Effector memory CD8-positive, alpha-beta T cell (primary cell): ENCODE data around the gene AKT3.

Experiments used
- ATAC-seq: fragments of 150-1000 bp; cut with Tn5 transposase; replicated peaks from 2 replicates; pipeline ENCODE4 v1.10.0; 2021; ENCODE audit warnings: mild to moderate bottlenecking, moderate library complexity
- DNase-seq, 3 experiments: peaks; one replicate each; pipeline ENCODE4 v3.0.0; 2021
- H3K27ac Mint-ChIP-seq, 2 donors: one replicate each; pipeline ENCODE4 v1.8.0; 2022; ENCODE audit warnings: mild to moderate bottlenecking in 2 of 2, mixed read lengths in 2 of 2, moderate library complexity in 2 of 2
- H3K27me3 Mint-ChIP-seq, 2 donors: one replicate each; pipeline ENCODE4 v1.8.0; 2022; ENCODE audit warnings: mixed read lengths in 2 of 2
- H3K36me3 Mint-ChIP-seq: one replicate; pipeline ENCODE4 v1.8.0; 2022; ENCODE audit warnings: mild to moderate bottlenecking, moderate library complexity, mixed read lengths; ENCODE audit not compliant: insufficient read depth
- H3K4me1 Mint-ChIP-seq, 2 donors: one replicate each; pipeline ENCODE4 v1.8.0; 2022; ENCODE audit warnings: low read depth in 2 of 2, mixed read lengths in 2 of 2
- H3K4me3 Mint-ChIP-seq, 2 donors: one replicate each; pipeline ENCODE4 v1.8.0; 2022; ENCODE audit warnings: mild to moderate bottlenecking in 2 of 2, mixed read lengths in 2 of 2, moderate library complexity in 2 of 2
- H3K9me3 Mint-ChIP-seq, 2 donors: one replicate each; pipeline ENCODE4 v1.8.0; 2022; ENCODE audit warnings: mixed read lengths in 2 of 2

Gene AKT3

GRCh38 chr1:243473227-243474135 lies 376.6 kb downstream of the AKT3 start:
- H3K9me3 Mint-ChIP-seq, result no peaks in the 10 kb centered on the region
- no peaks in the 10 kb centered on the region for H3K27me3 Mint-ChIP-seq
- ATAC-seq, result no peak
- H3K4me3 Mint-ChIP-seq, result peak overlapping the region; percentile 3 to 9
- peaks cover 11% of the 10 kb centered on the region for H3K36me3 Mint-ChIP-seq
- H3K4me1 Mint-ChIP-seq, result no peaks in the 10 kb centered on the region
- DNase-seq, result no peak
- H3K27ac Mint-ChIP-seq, result peak overlapping the region in 1 of 2 donors; percentile 5

- peaks cover 5% of the 10 kb centered on the region for H3K36me3 Mint-ChIP-seq
- no peaks in the 10 kb centered on the region for H3K9me3 Mint-ChIP-seq
- no peaks in the 10 kb centered on the region for H3K27me3 Mint-ChIP-seq
- H3K4me3 Mint-ChIP-seq, result no peak overlapping the region
- DNase-seq (no peak), ATAC-seq (no peak)
- no peaks in the 10 kb centered on the region for H3K4me1 Mint-ChIP-seq
- no peak overlapping the region for H3K27ac Mint-ChIP-seq
Observed at GRCh38 chr1:243471754-243472745, 378.0 kb downstream of the AKT3 start.

GRCh38 chr1:243471026-243471685 lies 378.9 kb downstream of the AKT3 start:
- H3K36me3 Mint-ChIP-seq, result peaks cover 5% of the 10 kb centered on the region
- no peak for DNase-seq
- no peak overlapping the region for H3K4me3 Mint-ChIP-seq
- ATAC-seq, result no peak
- no peak overlapping the region for H3K27ac Mint-ChIP-seq
- H3K27me3 Mint-ChIP-seq, result no peaks in the 10 kb centered on the region
- H3K4me1 Mint-ChIP-seq, result no peaks in the 10 kb centered on the region
- no peaks in the 10 kb centered on the region for H3K9me3 Mint-ChIP-seq

GRCh38 chr1:243470502-243470901 lies 379.5 kb downstream of the AKT3 start:
- Mint-ChIP-seq H3K4me3 (no peak overlapping the region), H3K9me3 (no peaks in the 10 kb centered on the region), H3K36me3 (peaks cover 5% of the 10 kb centered on the region), H3K27me3 (no peaks in the 10 kb centered on the region), H3K27ac (no peak overlapping the region), H3K4me1 (no peaks in the 10 kb centered on the region)
- ATAC-seq (no peak), DNase-seq (no peak)

- ATAC-seq (no peak), DNase-seq (no peak)
- peaks cover 5% of the 10 kb centered on the region for H3K36me3 Mint-ChIP-seq
- no peak overlapping the region for H3K27ac Mint-ChIP-seq
- no peak overlapping the region for H3K4me3 Mint-ChIP-seq
- H3K9me3 Mint-ChIP-seq, result no peaks in the 10 kb centered on the region
- H3K27me3 Mint-ChIP-seq, result no peaks in the 10 kb centered on the region
- H3K4me1 Mint-ChIP-seq, result no peaks in the 10 kb centered on the region
Observed at GRCh38 chr1:243469497-243469896, 380.5 kb downstream of the AKT3 start.

GRCh38 chr1:243465738-243466137 lies 384.3 kb downstream of the AKT3 start:
- Mint-ChIP-seq H3K4me1 (no peaks in the 10 kb centered on the region), H3K27ac (no peak overlapping the region), H3K27me3 (no peaks in the 10 kb centered on the region), H3K9me3 (no peaks in the 10 kb centered on the region), H3K36me3 (peaks cover 5% of the 10 kb centered on the region), H3K4me3 (no peak overlapping the region)
- no peak for ATAC-seq
- no peak for DNase-seq

GRCh38 chr1:243465081-243465480 lies 385.0 kb downstream of the AKT3 start:
- H3K27ac Mint-ChIP-seq, result no peak overlapping the region

GRCh38 chr1:243462929-243463697 lies 386.9 kb downstream of the AKT3 start:
- Mint-ChIP-seq H3K4me1 (no peaks in the 10 kb centered on the region), H3K36me3 (no peaks in the 10 kb centered on the region), H3K27ac (no peak overlapping the region), H3K9me3 (no peaks in the 10 kb centered on the region), H3K27me3 (no peaks in the 10 kb centered on the region), H3K4me3 (no peak overlapping the region)
- ATAC-seq, result no peak
- DNase-seq, result no peak

More at GRCh38 chr1:243465081-243465480, 385.0 kb downstream of the AKT3 start:
- Mint-ChIP-seq H3K4me1 (no peaks in the 10 kb centered on the region), H3K9me3 (no peaks in the 10 kb centered on the region), H3K27me3 (no peaks in the 10 kb centered on the region), H3K36me3 (no peaks in the 10 kb centered on the region), H3K4me3 (no peak overlapping the region)
- ATAC-seq (no peak), DNase-seq (no peak)

GRCh38 chr1:243461700-243462099 lies 388.3 kb downstream of the AKT3 start:
- H3K27ac Mint-ChIP-seq, result no peak overlapping the region
- no peaks in the 10 kb centered on the region for H3K9me3 Mint-ChIP-seq
- ATAC-seq (no peak), DNase-seq (no peak)
- H3K27me3 Mint-ChIP-seq, result no peaks in the 10 kb centered on the region
- H3K4me3 Mint-ChIP-seq, result no peak overlapping the region
- H3K4me1 Mint-ChIP-seq, result no peaks in the 10 kb centered on the region
- no peaks in the 10 kb centered on the region for H3K36me3 Mint-ChIP-seq

- H3K27me3 Mint-ChIP-seq, result no peaks in the 10 kb centered on the region
- H3K4me1 Mint-ChIP-seq, result no peaks in the 10 kb centered on the region
- H3K9me3 Mint-ChIP-seq, result no peaks in the 10 kb centered on the region
- peaks cover 4% of the 10 kb centered on the region for H3K36me3 Mint-ChIP-seq
- no peak overlapping the region for H3K4me3 Mint-ChIP-seq
- DNase-seq (no peak), ATAC-seq (no peak)
- H3K27ac Mint-ChIP-seq, result no peak overlapping the region
Observed at GRCh38 chr1:243459059-243459458, 391.0 kb downstream of the AKT3 start.

- H3K4me1 Mint-ChIP-seq, result no peaks in the 10 kb centered on the region
- H3K27ac Mint-ChIP-seq, result no peak overlapping the region
- H3K27me3 Mint-ChIP-seq, result no peaks in the 10 kb centered on the region
- H3K36me3 Mint-ChIP-seq, result peaks cover 4% of the 10 kb centered on the region
- ATAC-seq (no peak), DNase-seq (no peak)
- H3K9me3 Mint-ChIP-seq, result no peaks in the 10 kb centered on the region
- H3K4me3 Mint-ChIP-seq, result no peak overlapping the region
Observed at GRCh38 chr1:243457363-243457982, 392.6 kb downstream of the AKT3 start.

- Mint-ChIP-seq H3K36me3 (peaks cover 4% of the 10 kb centered on the region), H3K4me1 (no peaks in the 10 kb centered on the region), H3K27me3 (no peaks in the 10 kb centered on the region), H3K9me3 (no peaks in the 10 kb centered on the region), H3K27ac (no peak overlapping the region), H3K4me3 (no peak overlapping the region)
- DNase-seq, result no peak
- ATAC-seq, result no peak
Observed at GRCh38 chr1:243455760-243456651, 394.0 kb downstream of the AKT3 start.
